HG03457 (cell line): ENCODE measurements around the gene GLIS1.

ENCODE experiments used
- ATAC-seq: cut with Tn5 transposase; IDR thresholded peaks from one replicate; pipeline ENCODE4 v1.9.1; 2021; ENCODE audit warnings: moderate number of reproducible peaks; ENCODE audit not compliant: unreplicated experiment

Gene GLIS1

DNA sequence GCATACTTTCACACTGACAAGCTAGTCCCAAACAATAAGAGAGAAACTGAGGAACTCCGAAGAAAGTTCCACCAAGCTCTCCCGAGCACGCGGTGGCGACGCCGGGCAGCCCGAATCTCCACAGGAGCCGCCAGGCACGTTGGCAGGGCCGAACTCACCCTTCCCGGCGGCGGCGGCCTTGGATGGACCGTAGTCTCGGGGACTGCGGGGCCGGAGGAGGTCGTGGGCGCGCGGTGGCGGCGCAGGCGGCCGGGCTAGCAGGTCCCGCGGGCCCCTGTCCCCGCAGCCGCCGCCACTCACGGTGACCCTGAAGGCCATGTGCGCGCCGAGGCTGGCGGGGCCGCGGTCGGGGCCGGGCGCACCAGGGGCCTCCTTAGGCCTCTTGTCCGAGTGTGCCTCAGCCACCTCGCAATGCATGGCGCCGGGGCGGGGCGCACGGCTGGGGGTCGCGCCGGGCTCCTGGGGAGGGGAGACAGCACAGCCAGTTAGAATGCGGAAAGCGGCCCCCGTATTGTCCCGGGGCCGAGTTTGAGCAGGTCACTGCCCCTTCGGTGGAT is 1.2 kb downstream of the GLIS1 start:
- ATAC-seq: no peak

- no peak for ATAC-seq
Observed at GRCh38 chr1:53736290-53736689, 2.7 kb downstream of the GLIS1 start.

GRCh38 chr1:53735681-53736080 is 3.3 kb downstream of the GLIS1 start:
- no peak for ATAC-seq

DNA sequence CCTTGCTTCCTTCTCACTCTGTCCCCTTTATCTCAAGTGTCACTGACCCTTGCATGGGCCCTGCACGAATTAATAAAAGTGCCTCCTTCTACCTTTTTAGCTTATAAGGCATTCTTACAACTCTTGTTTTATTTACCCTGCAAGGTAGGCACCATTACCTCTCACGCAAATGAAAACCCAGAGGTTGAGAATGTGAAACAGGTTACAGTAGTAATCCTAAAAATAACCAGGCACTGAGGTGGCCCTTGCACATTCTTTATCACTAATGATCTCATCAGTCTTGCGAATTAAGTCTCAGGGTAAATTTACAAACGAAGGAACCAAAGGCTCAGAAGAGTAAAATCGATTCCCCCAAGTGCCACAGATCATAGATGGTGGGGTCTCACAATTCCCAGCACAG is 3.7 kb downstream of the GLIS1 start:
- no peak for ATAC-seq

DNA sequence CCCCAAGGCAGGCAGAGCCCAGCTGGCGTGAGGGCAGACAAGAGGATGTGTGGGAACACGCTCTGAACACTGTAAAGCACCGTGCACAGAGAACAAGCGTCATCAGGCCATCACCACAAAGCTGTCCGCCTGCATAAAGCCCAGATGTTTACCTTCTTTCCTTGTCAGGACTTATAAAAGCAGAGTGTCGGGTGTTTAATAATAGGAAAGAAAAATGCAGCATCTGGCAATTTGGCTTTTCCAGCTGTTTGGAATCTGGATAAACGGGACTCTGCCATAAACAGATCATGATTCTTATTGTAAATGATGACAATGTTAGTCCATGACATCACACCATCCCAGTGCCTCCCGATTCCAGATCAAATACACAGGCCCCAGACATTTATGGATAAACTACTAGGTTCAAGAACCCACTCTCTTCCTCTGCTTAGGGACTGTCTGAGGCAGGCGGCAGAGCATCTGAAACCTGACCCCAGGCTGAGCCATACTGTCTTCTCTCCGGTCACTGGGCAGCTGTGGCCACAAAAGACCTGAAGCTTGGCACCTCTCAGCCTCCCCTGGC is 4.2 kb downstream of the GLIS1 start:
- ATAC-seq: no peak

DNA sequence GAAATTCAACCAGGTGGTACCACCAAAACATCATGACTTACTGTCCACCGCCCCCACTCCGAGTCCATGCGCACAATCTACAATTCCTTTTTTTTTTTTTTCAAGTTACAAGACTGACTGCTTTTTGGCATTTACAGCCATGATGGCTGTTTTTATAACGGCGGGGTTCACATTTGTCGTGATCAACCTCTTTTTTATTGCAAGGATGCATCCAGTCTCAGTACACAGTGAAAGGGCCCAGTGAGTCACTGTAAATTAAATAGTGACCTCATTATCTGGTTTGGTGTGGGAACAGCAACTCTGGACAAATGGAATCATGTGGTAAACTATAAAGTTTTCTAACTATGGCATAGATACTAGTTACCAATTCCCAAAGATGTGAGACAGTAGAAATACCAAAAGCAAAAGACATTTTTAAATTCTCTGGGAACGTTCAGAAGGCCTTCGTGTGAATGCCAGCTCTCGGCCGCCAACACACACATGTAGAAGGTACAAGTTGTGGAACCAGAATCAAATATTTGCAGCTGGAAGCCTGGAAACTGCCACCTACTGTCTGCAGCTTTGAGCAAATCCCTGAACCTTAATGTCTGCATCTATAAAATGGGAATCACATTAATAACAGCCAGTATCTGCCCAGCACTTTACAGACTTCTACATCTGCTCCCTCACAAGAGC is 4.9 kb downstream of the GLIS1 start:
- ATAC-seq: no peak

DNA sequence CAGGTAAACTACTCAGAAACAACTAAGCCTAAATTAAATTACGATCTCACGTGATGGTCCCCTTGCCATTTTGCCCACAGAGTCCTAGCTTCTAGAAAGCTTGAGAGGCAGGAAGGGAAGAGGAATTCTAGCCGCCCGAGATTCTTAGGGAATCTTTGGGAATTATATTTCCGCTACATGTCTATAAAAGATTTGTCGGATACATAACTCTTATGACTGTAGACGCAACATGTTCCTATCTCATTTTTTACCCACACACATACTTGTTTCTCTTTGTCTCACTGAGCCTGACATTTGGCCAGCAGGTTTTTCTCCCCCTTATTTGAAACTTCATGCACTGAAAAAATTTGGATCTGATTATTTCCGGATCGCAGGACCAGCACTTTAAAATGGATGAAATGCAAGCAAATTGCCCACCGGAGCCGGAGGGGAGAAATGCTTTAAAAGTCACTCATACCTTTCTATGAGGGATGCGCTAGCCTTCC is 5.5 kb downstream of the GLIS1 start:
- ATAC-seq: no peak

- no peak for ATAC-seq
Observed at GRCh38 chr1:53732912-53733317, 6.0 kb downstream of the GLIS1 start.

DNA sequence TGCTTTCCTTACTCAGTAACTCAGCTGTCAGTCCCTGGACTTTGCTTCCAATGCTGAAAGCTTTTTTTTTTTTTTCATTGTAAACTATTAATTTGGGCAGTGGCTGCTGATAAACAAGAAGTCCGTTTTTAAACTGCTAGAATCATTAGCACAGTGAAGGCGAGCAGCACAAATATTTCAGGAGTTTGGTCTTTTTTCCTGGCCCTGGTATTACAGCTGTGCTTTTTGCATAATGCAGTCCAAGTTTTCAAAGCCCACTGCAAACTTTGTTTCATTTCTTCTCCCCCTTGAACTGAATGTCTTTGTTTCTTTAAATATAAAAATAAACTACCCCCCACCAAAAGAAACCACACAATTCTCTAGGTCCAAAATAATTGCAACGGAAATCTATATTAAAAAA is 6.6 kb downstream of the GLIS1 start:
- no peak for ATAC-seq

GRCh38 chr1:53731779-53732305 is 7.1 kb downstream of the GLIS1 start:
- no peak for ATAC-seq

DNA sequence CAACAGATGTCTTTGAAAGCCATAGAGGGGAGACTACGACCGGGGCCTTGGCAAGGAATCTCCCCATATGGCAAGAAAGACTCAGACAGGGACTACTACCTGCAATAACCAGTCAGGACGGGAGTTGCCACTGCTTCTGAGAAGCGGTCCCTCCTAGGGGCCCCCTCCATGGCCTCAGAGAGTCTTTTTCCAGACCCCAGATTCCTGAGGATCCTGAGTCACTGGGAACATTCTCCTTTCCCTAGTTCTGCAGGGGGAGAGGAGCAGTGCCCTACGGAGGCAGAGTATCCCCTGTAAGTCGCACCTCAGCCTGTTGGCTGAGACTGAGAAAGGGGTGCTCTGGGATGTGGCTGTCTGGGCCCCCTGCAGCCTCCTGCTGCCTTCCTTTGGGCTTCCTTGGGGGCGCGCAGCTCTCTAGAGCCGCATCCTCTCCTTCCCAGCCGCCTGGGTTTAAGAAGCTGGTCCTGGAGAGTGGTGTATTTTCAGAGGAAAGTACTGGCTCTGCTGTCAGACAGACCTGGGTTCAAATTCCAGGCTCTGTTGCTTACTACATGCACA is 7.8 kb downstream of the GLIS1 start:
- no peak for ATAC-seq

DNA sequence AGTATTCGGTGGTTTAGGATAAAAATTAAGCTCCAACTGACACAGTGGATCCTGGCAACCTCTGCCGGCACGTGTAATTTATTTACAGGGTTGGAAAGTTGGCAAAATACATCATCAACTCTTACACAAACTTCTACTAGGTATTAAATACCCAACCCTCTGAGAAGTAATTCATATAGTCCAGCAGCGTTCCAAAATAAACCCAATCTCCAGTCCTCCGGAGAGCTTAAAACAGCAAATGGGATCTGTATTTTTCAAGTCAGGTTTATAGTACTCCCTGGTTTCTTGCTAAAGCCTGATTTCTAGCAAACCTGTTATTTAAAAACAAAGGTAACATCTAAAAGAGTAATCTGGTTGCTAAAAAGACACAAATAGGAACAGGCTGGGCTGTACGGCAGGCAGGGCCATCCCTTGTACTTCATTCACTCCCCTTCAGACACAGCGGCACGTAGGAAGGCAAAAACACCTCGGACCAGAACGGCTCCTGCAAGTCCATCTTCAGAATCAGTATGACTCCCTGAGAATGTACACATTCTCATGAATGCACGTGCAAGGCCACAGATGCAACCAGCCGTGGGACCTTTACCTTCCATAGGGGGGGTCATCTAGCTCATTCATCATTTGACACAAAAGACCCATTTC is 8.6 kb downstream of the GLIS1 start:
- no peak for ATAC-seq

DNA sequence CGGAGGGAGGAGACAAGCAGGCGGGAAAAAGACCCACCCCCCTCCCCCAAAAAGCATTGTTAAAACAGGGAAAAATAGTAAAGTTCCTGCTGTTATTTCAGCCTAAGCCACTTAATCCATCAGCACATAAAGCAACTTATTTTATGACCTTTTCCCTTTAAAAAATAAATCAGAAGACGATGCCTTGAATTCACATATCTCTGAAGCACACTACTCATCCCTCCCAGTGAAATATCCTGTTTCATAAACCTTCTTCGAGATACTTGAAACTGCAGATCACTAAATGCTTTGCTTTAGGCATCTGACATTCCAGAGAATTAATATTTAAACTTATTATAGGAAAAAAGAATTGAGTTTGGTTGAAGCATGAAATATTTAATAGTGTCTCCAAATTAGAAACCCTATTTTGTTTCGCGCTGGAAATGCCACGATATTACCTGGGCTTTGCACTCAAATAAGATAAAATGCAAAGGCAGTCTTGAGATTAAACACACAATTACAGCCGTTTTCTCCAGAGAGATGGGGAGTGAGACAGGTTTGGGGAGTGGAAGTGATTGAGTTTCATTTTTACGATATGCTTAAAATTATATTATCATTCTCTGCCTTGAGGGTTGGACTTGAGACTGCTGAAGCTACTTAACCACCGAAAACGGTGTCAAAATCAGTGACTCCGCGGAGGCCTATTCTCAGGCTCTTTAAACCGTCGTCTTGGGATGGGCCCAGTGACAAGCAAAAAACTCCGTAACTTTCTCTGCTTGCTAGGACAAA is 9.3 kb downstream of the GLIS1 start:
- no peak for ATAC-seq

DNA sequence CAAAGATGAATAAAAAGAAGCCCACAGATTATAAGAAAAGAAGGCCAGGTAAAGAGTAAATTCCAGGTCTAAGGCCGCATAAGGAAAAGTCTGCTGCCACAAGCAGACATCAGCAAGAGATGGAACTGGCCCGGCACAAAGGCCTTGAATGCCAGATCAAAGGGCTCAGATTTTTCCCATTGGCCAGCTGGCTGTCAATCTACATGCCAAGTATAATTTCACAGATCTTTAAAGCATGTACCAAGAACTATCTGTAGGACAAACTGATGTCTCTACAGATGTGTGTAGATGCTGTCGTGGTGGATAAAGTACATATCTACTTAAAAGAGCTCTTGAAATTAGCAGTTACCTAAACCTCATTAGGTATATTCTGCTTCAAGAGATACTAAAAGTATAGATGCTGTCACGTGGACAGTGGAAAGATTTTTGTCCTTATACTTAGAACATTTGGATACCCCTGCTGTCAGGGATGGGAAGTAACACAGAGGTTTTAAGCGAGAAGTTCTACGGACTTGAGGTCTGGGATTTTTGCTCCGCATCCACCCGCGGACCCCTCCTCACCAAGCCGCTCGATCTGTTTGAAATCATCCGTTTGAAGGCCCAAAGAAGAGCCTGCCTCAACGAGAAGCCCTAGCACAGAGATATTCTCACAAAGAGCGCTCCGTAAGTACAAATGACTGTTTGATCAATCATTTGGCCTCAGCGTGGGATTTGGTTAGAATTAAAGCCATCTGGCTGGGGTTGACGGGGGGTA is 10.1 kb downstream of the GLIS1 start:
- no peak for ATAC-seq

- no peak for ATAC-seq
Observed at GRCh38 chr1:53728196-53728595, 10.8 kb downstream of the GLIS1 start.

DNA sequence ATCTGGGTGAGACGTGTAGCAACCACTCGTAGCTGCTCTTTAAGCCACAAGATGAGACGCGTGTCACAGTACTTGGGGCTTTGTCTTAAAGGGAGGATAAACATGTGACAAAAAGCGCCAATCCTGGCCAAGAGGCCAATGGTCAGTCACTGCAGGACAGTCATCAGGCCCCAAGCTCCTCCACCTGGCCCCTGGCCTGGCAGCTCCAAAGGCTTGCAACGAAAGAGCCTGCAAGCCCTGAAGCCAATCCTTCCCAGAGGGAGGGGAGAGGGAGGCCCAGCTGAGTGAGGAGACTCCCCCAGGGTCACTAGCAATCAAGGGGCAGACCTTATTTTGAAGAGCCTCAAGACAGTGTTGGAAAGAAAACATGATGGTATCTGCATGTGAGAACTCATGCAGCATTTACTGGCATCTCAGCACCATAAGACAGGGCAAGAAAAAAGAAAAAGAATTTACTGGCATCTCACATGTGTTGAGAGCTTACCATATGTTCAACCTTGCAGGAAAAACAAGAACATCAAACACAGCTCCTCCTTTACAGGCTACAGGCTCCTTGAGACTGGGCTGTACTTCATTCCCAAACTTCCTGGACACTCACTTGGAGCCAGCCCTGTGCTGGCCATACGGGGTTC is 11.4 kb downstream of the GLIS1 start:
- no peak for ATAC-seq

DNA sequence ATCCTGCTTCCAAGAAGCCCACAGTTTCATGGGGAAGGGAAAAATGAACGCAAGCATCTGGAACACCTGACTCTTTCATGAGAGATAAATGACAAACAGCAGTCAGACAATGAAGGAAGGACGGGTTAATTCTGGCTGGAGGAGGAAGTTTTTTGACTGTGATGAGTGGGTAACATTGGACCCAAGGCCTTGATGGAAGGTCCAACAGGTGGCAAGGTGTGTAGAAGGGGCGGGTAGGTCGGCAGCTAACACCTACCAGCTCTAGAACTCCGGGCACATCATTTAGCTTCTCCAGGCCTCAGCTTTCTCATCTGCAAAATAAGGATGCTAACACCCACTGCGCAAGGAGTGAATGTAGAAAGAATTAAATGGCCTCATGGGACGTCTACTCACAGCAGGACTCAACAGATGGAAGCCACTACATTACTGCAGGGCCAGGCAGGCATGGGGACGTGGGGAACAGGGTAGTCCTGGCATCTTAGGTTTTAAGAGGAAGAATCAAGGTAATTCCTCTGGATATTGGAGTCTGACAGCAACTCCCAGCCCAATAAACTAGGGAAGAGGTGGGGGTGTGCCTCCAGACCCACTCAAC is 12.9 kb downstream of the GLIS1 start:
- ATAC-seq: no peak

DNA sequence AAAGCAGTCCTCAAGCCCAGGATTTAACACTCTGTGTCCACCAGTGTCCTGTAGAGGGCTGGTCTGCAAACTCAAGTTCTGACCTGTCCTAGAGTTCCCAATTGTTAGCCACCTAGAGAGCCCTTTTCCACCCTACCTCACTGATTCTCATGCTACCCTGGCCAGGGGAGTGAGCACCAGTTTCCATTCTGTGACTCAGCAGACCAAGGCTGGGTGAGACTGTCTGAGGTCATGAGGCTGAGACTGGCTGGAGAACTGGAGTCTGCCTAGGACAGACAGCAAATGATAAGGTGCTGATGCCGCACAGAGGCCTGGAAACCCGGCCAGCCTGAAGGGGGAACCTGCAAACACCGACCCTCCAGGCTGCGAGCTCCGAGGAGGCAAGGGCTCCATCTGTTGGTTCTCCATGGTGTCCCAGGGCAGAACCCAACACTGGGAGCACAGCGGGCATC is 13.7 kb downstream of the GLIS1 start:
- no peak for ATAC-seq

GRCh38 chr1:53722025-53722424 is 16.9 kb downstream of the GLIS1 start:
- no peak for ATAC-seq
